Fibroblast of lung (primary cell): ENCODE measurements around the gene MUS81.

Source experiments
- CTCF ChIP-seq, 2 donors: IDR thresholded peaks in 1 of 2; conservative IDR thresholded peaks in 1 of 2; 1 replicate in 1 of 2; 2 replicates in 1 of 2; pipeline ENCODE4 v1.5.1; 2011 to 2012; ENCODE audit warnings: low read length in 2 of 2, control low read depth in 1 of 2, inconsistent platforms in 1 of 2, low read depth in 1 of 2, mild to moderate bottlenecking in 1 of 2
- EZH2 ChIP-seq: IDR thresholded peaks from 2 replicates; pipeline ENCODE4 v1.5.1; 2012; ENCODE audit warnings: low read length, control low read depth, mild to moderate bottlenecking; ENCODE audit errors: missing control alignments

- no peak for TF ChIP-seq CTCF (conservative IDR thresholded peaks at IDR 0.05 in 1 of 2, IDR thresholded peaks at IDR 0.05 in 1 of 2; ENCODE audit: low read depth in 1 of 2, low read length in 2 of 2)
- TF ChIP-seq EZH2: no peak
These were observed 45.9 kb upstream of the MUS81 start for GRCh38 chr11:65814131-65814985.
